HepG2 (cell line): ENCODE data around the gene XPR1. TPM values are rescaled to one million over a fixed set of nuclear protein-coding genes. Genes with fewer than 3 reads are reported as not detected.

ENCODE experiments used
- BCLAF1 ChIP-seq: fragments of 450-650 bp; IDR thresholded peaks from 2 replicates; pipeline ENCODE4 v1.6.1; 2017; ENCODE audit warnings: mild to moderate bottlenecking
- BRD4 ChIP-seq: sonication (generic); formaldehyde crosslinking; IDR thresholded peaks from 2 replicates; pipeline ENCODE4 v1.4.0; 2020; ENCODE audit warnings: missing genetic modification reagents
- CAMTA2 ChIP-seq: sonication (generic); formaldehyde crosslinking; IDR thresholded peaks from 2 replicates; pipeline ENCODE4 v1.4.0; 2020; ENCODE audit warnings: mild to moderate bottlenecking, missing genetic modification reagents, borderline replicate concordance
- DPF2 ChIP-seq: sonication (generic); formaldehyde crosslinking; IDR thresholded peaks from 2 replicates; pipeline ENCODE4 v1.4.0; 2020; ENCODE audit warnings: mild to moderate bottlenecking, low read depth, missing genetic modification reagents, borderline replicate concordance
- E2F5 ChIP-seq: sonication (generic); formaldehyde crosslinking; conservative IDR thresholded peaks from 2 replicates; pipeline ENCODE4 v1.4.0; 2020; ENCODE audit warnings: missing genetic modification reagents
- GLMP ChIP-seq: sonication (generic); formaldehyde crosslinking; IDR thresholded peaks from 2 replicates; pipeline ENCODE4 v1.9.0; 2021; ENCODE audit warnings: missing genetic modification reagents, mild to moderate bottlenecking, borderline replicate concordance
- MAX ChIP-seq: IDR thresholded peaks from 2 replicates; pipeline ENCODE4 v1.6.1; 2012; ENCODE audit warnings: inconsistent platforms
- MEF2D ChIP-seq: sonication (generic); formaldehyde crosslinking; IDR thresholded peaks from 2 replicates; pipeline ENCODE4 v1.5.1; 2020; ENCODE audit warnings: mild to moderate bottlenecking, missing genetic modification reagents
- PAWR ChIP-seq: sonication (generic); formaldehyde crosslinking; IDR thresholded peaks from 2 replicates; pipeline ENCODE4 v1.4.0; 2020; ENCODE audit warnings: missing genetic modification reagents, mild to moderate bottlenecking, borderline replicate concordance
- PCBP2 ChIP-seq: fragments of 200-400 bp; formaldehyde crosslinking; optimal IDR thresholded peaks from 2 replicates; pipeline ENCODE3; 2018; ENCODE audit warnings: low read length, low read depth; ENCODE audit not compliant: poor library complexity, severe bottlenecking
- SIN3B ChIP-seq: fragments of 150-350 bp; IDR thresholded peaks from 2 replicates; pipeline ENCODE4 v1.6.1; 2014; ENCODE audit warnings: low read length
- TBX3 ChIP-seq: fragments of 450-650 bp; IDR thresholded peaks from 2 replicates; pipeline ENCODE4 v1.6.1; 2017; ENCODE audit warnings: antibody characterized with exemption, mild to moderate bottlenecking, inconsistent platforms, borderline replicate concordance
- TCF7 ChIP-seq: sonication (generic); IDR thresholded peaks from 2 replicates; pipeline ENCODE4 v1.6.1; 2016; ENCODE audit warnings: antibody characterized with exemption, low read depth
- THYN1 ChIP-seq: sonication (generic); formaldehyde crosslinking; IDR thresholded peaks from 2 replicates; pipeline ENCODE4 v1.8.1; 2023; ENCODE audit warnings: low read depth, mild to moderate bottlenecking, moderate library complexity, missing genetic modification reagents, borderline replicate concordance
- ZBTB37 ChIP-seq: sonication (generic); formaldehyde crosslinking; IDR thresholded peaks from 2 replicates; pipeline ENCODE4 v1.4.0; 2020; ENCODE audit warnings: mild to moderate bottlenecking, missing genetic modification reagents
- ZNF124 ChIP-seq: sonication (generic); formaldehyde crosslinking; IDR thresholded peaks from 2 replicates; pipeline ENCODE4 v1.4.0; 2020; ENCODE audit warnings: missing genetic modification reagents
- ZNF234 ChIP-seq: sonication (generic); formaldehyde crosslinking; conservative IDR thresholded peaks from 2 replicates; pipeline ENCODE4 v1.5.1; 2020; ENCODE audit warnings: mild to moderate bottlenecking, missing genetic modification reagents
- ZNF264 ChIP-seq: sonication (generic); formaldehyde crosslinking; IDR thresholded peaks from 2 replicates; pipeline ENCODE4 v1.4.0; 2020; ENCODE audit warnings: missing genetic modification reagents
- ZNF441 ChIP-seq: sonication (generic); formaldehyde crosslinking; IDR thresholded peaks from 2 replicates; pipeline ENCODE4 v1.7.0; 2021; ENCODE audit warnings: missing genetic modification reagents, borderline replicate concordance
- ZNF557 ChIP-seq: sonication (generic); formaldehyde crosslinking; IDR thresholded peaks from 2 replicates; pipeline ENCODE4 v1.4.0; 2020; ENCODE audit warnings: missing genetic modification reagents
- ZNF704 ChIP-seq: sonication (generic); formaldehyde crosslinking; IDR thresholded peaks from 2 replicates; pipeline ENCODE4 v1.8.1; 2023; ENCODE audit warnings: mild to moderate bottlenecking, inconsistent platforms, moderate library complexity, missing genetic modification reagents, borderline replicate concordance
- ZSCAN21 ChIP-seq: sonication (generic); formaldehyde crosslinking; IDR thresholded peaks from 2 replicates; pipeline ENCODE4 v1.8.0; 2022; ENCODE audit warnings: mild to moderate bottlenecking, missing genetic modification reagents, moderate library complexity, borderline replicate concordance
- polyA plus RNA-seq, 8 experiments: library from polyadenylated mRNA; depleted of rRNA in 3 of 8; stranded (reverse) in 7 of 8; unstranded in 1 of 8; fragments of >200 nt; fragmentation: Illumina TruSeq in 4 of 8; extraction: Trizol in 4 of 8; gene quantifications; 2 replicates each; pipeline versions ENCODE4 v1.2.1 to v1.2.3, GENCODE V29; 2011 to 2016; ENCODE audit warnings: low read depth in 4 of 8, missing spikeins in 1 of 8, mixed read lengths in 1 of 8; ENCODE audit not compliant: insufficient read depth in 1 of 8
- total RNA-seq, 5 experiments: library from RNA; depleted of rRNA; stranded (reverse); fragments of >200 nt; fragmentation: Illumina TruSeq; extraction: Trizol; gene quantifications; 2 replicates each; pipeline ENCODE4 v1.2.3, GENCODE V29; 2016; ENCODE audit warnings: low read depth in 1 of 5

XPR1 gene
- total and polyA plus RNA-seq, 2 of the 13 experiments (the other 11 are each of a cell fraction or from before 2014, with no cell fraction given), result 22.3 to 23.6 TPM

- no peak for TF ChIP-seq BCLAF1
- no peak for TF ChIP-seq MEF2D
- no peak for TF ChIP-seq ZNF704 (CRISPR knock-in tag)
- no peak for TF ChIP-seq ZNF557 (CRISPR knock-in tag)
- no peak for TF ChIP-seq ZNF124
- no peak for TF ChIP-seq CAMTA2
- no peak for TF ChIP-seq E2F5
- TF ChIP-seq GLMP (CRISPR knock-in tag), result no peak
- no peak for TF ChIP-seq PAWR (CRISPR knock-in tag)
- no peak for TF ChIP-seq ZSCAN21 (CRISPR knock-in tag)
- TF ChIP-seq SIN3B, result no peak
- TF ChIP-seq MAX, result peak; percentile 30; the same call in 1 of the 2 replicates
- no peak for TF ChIP-seq THYN1 (CRISPR knock-in tag)
- TF ChIP-seq ZNF441 (CRISPR knock-in tag), result 0 out of 2 replicates have a peak, but pooled peaks have one; percentile 59
- TF ChIP-seq ZBTB37 (CRISPR knock-in tag), result no peak
- TF ChIP-seq PCBP2, result no peak
- TF ChIP-seq DPF2 (CRISPR knock-in tag), result no peak
- TF ChIP-seq ZNF234 (CRISPR knock-in tag), result no peak
- no peak for TF ChIP-seq ZNF264 (CRISPR knock-in tag)
- no peak for TF ChIP-seq TBX3
- no peak for TF ChIP-seq BRD4 (CRISPR knock-in tag)
- TF ChIP-seq TCF7, result no peak
These were observed 295.5 kb downstream of the XPR1 start (continued) for GRCh38 chr1:180927348-180927747.
